ENCODE results near the gene AXIN1. TPM values are rescaled to one million over a fixed set of nuclear protein-coding genes. Genes with fewer than 3 reads are reported as not detected.

Gene AXIN1
- polyA plus RNA-seq, 1 donor from 2014 or later, result 21.6 TPM

Other genes starting within 250 kb of the AXIN1 start
- gene NPRL3, start 214.1 kb downstream of the AXIN1 start, polyA plus RNA-seq (ENCODE audit: insufficient read depth, low read depth, low replicate concordance), result 72.3 TPM
- not detected for gene HBZ, start 200.1 kb downstream of the AXIN1 start, polyA plus RNA-seq (ENCODE audit: insufficient read depth, low read depth, low replicate concordance)
- gene HBM, start 186.7 kb downstream of the AXIN1 start, polyA plus RNA-seq (ENCODE audit: insufficient read depth, low read depth, low replicate concordance), result not detected
- gene HBA2, start 179.8 kb downstream of the AXIN1 start, polyA plus RNA-seq (ENCODE audit: insufficient read depth, low read depth, low replicate concordance), result 600 TPM
- 289 TPM for gene HBA1, start 176.0 kb downstream of the AXIN1 start, polyA plus RNA-seq (ENCODE audit: insufficient read depth, low read depth, low replicate concordance)
- 2.1 TPM for gene HBQ1, start 172.3 kb downstream of the AXIN1 start, polyA plus RNA-seq (ENCODE audit: insufficient read depth, low read depth, low replicate concordance)
- gene LUC7L, start 123.3 kb downstream of the AXIN1 start, polyA plus RNA-seq (ENCODE audit: insufficient read depth, low read depth, low replicate concordance), result 43.2 TPM
- 143 TPM for gene FAM234A, start 117.9 kb downstream of the AXIN1 start, polyA plus RNA-seq (ENCODE audit: insufficient read depth, low read depth, low replicate concordance)
- 8.3 TPM for gene RGS11, start 76.8 kb downstream of the AXIN1 start, polyA plus RNA-seq (ENCODE audit: insufficient read depth, low read depth, low replicate concordance)
- 83.1 TPM for gene ARHGDIG, start 72.1 kb downstream of the AXIN1 start, polyA plus RNA-seq (ENCODE audit: insufficient read depth, low read depth, low replicate concordance)
- gene PDIA2, start 69.6 kb downstream of the AXIN1 start, polyA plus RNA-seq (ENCODE audit: insufficient read depth, low read depth, low replicate concordance), result 8.3 TPM
- gene MRPL28, start 17.8 kb upstream of the AXIN1 start, polyA plus RNA-seq (ENCODE audit: insufficient read depth, low read depth, low replicate concordance), result 147 TPM
- gene PGAP6, start 29.3 kb upstream of the AXIN1 start, polyA plus RNA-seq (ENCODE audit: insufficient read depth, low read depth, low replicate concordance), result 28.1 TPM
- 61.3 TPM for gene NME4, start 44.5 kb upstream of the AXIN1 start, polyA plus RNA-seq (ENCODE audit: insufficient read depth, low read depth, low replicate concordance)
- 7.7 TPM for gene DECR2, start 49.2 kb upstream of the AXIN1 start, polyA plus RNA-seq (ENCODE audit: insufficient read depth, low read depth, low replicate concordance)
- 39.2 TPM for gene RAB11FIP3, start 72.9 kb upstream of the AXIN1 start, polyA plus RNA-seq (ENCODE audit: insufficient read depth, low read depth, low replicate concordance)
- gene CAPN15, start 175.0 kb upstream of the AXIN1 start, polyA plus RNA-seq (ENCODE audit: insufficient read depth, low read depth, low replicate concordance), result 12.9 TPM
- not detected for gene PRR35, start 207.7 kb upstream of the AXIN1 start, polyA plus RNA-seq (ENCODE audit: insufficient read depth, low read depth, low replicate concordance)
- 0.36 TPM for gene NHLRC4, start 214.3 kb upstream of the AXIN1 start, polyA plus RNA-seq (ENCODE audit: insufficient read depth, low read depth, low replicate concordance)
- gene PIGQ, start 217.2 kb upstream of the AXIN1 start, polyA plus RNA-seq (ENCODE audit: insufficient read depth, low read depth, low replicate concordance), result 75.8 TPM
- 41.1 TPM for gene RAB40C, start 237.3 kb upstream of the AXIN1 start, polyA plus RNA-seq (ENCODE audit: insufficient read depth, low read depth, low replicate concordance)